Neuronal stem cell (in vitro differentiated cells): Measurements from ENCODE around the gene CTNNA3.

ENCODE experiments used
- DNase-seq: peaks from one replicate; pipeline ENCODE4 v3.0.0-alpha.2; 2013; ENCODE audit warnings: low spot score
- H2AFZ ChIP-seq: one replicate; pipeline ENCODE4 v1.6.1; 2013; ENCODE audit warnings: mild to moderate bottlenecking, low read length, inconsistent platforms
- H2AK5ac ChIP-seq: 2 replicates; pipeline ENCODE4 v1.6.1; 2013; ENCODE audit warnings: low read depth, mild to moderate bottlenecking, inconsistent platforms, low read length, moderate library complexity, mixed read lengths
- H2BK120ac ChIP-seq: 2 replicates; pipeline ENCODE4 v1.6.1; 2013; ENCODE audit warnings: low read depth, mild to moderate bottlenecking, inconsistent platforms, low read length, moderate library complexity, mixed read lengths
- H2BK12ac ChIP-seq: one replicate; pipeline ENCODE4 v1.6.1; 2013; ENCODE audit warnings: low read length, inconsistent platforms
- H2BK15ac ChIP-seq: 2 replicates; pipeline ENCODE4 v1.6.1; 2013; ENCODE audit warnings: mild to moderate bottlenecking, low read length, inconsistent platforms, mixed read lengths
- H2BK5ac ChIP-seq: one replicate; pipeline ENCODE4 v1.6.1; 2013; ENCODE audit warnings: inconsistent platforms, mild to moderate bottlenecking, low read length, moderate library complexity
- H3K14ac ChIP-seq: one replicate; pipeline ENCODE4 v1.6.1; 2013; ENCODE audit warnings: low read length, inconsistent platforms
- H3K18ac ChIP-seq: 2 replicates; pipeline ENCODE4 v1.6.1; 2013; ENCODE audit warnings: low read length, inconsistent platforms
- H3K23ac ChIP-seq: 2 replicates; pipeline ENCODE4 v1.6.1; 2013; ENCODE audit warnings: low read depth, mild to moderate bottlenecking, mixed read lengths, low read length, inconsistent platforms; ENCODE audit not compliant: poor library complexity
- H3K27ac ChIP-seq: replicated peaks from 3 replicates; pipeline ENCODE4 v1.5.1; 2013; ENCODE audit warnings: low read length, inconsistent platforms
- H3K27me3 ChIP-seq, 3 experiments: 2 replicates each; pipeline ENCODE4 v1.6.1; 2013; ENCODE audit warnings: low read length in 3 of 3, mild to moderate bottlenecking in 2 of 3, inconsistent platforms in 1 of 3, low read depth in 1 of 3, mixed read lengths in 1 of 3, moderate library complexity in 1 of 3; ENCODE audit not compliant: control insufficient read depth in 3 of 3, insufficient read depth in 3 of 3
- H3K36me3 ChIP-seq, 2 donors: replicated peaks in 1 of 2; 2 replicates each; pipeline ENCODE4 v1.6.1; 2013; ENCODE audit warnings: low read length in 2 of 2; ENCODE audit not compliant: control insufficient read depth in 2 of 2, insufficient read depth in 2 of 2
- H3K4ac ChIP-seq: 2 replicates; pipeline ENCODE4 v1.6.1; 2013; ENCODE audit warnings: inconsistent platforms, mild to moderate bottlenecking, low read length, moderate library complexity
- H3K4me1 ChIP-seq, 2 donors: 1 replicate in 1 of 2; 2 replicates in 1 of 2; pipeline ENCODE4 v1.6.1; 2013; ENCODE audit warnings: low read length in 2 of 2, low read depth in 1 of 2; ENCODE audit not compliant: control insufficient read depth in 2 of 2, insufficient read depth in 1 of 2
- H3K4me2 ChIP-seq: one replicate; pipeline ENCODE4 v1.6.1; 2013; ENCODE audit warnings: mild to moderate bottlenecking, low read length, inconsistent platforms; ENCODE audit not compliant: insufficient read depth, poor library complexity, severe bottlenecking
- H3K4me3 ChIP-seq, 2 donors: 2 replicates each; pipeline ENCODE4 v1.5.1; 2013; ENCODE audit warnings: low read length in 2 of 2, mild to moderate bottlenecking in 2 of 2, inconsistent platforms in 1 of 2, moderate library complexity in 1 of 2
- H3K79me1 ChIP-seq: one replicate; pipeline ENCODE4 v1.6.1; 2013; ENCODE audit warnings: low read depth, mild to moderate bottlenecking, inconsistent platforms, low read length, moderate library complexity
- H3K9ac ChIP-seq: one replicate; pipeline ENCODE4 v1.6.1; 2013; ENCODE audit warnings: mild to moderate bottlenecking, low read depth, low read length, inconsistent platforms; ENCODE audit not compliant: poor library complexity
- H3K9me3 ChIP-seq, 2 donors: replicated peaks in 1 of 2; 2 replicates each; pipeline versions ENCODE3 to v1.6.1; 2013; ENCODE audit warnings: low read length in 2 of 2, mild to moderate bottlenecking in 2 of 2, inconsistent platforms in 1 of 2, low read depth in 1 of 2, mixed read lengths in 1 of 2, moderate library complexity in 1 of 2; ENCODE audit not compliant: control insufficient read depth in 2 of 2, insufficient read depth in 1 of 2
- H4K8ac ChIP-seq: one replicate; pipeline ENCODE4 v1.6.1; 2013; ENCODE audit warnings: low read depth, mild to moderate bottlenecking, inconsistent platforms, low read length, moderate library complexity
- H4K91ac ChIP-seq: one replicate; pipeline ENCODE4 v1.6.1; 2013; ENCODE audit warnings: low read length, low read depth, mild to moderate bottlenecking, inconsistent platforms; ENCODE audit not compliant: poor library complexity
- WGBS, 2 donors: extraction: QIAGEN DNeasy Blood & Tissue Kit; methylation state at CpG; one replicate each; pipeline ENCODE4 v1.1.7; 2013; ENCODE audit warnings: missing lambda C conversion rate in 2 of 2, mixed read lengths in 1 of 2; ENCODE audit not compliant: insufficient read length in 2 of 2, insufficient replicate concordance in 1 of 2; ENCODE audit errors: extremely low coverage in 2 of 2; 5-methylcytosine and 5-hydroxymethylcytosine counted together

CTNNA3 gene

GRCh38 chr10:67587771-67588170, 108.2 kb downstream of the CTNNA3 start:
- H3K36me3 ChIP-seq, result no peaks in the 10 kb centered on the region
- H3K23ac ChIP-seq, result no peak overlapping the region
- no peak overlapping the region for H2AK5ac ChIP-seq
- no peak overlapping the region for H3K4me2 ChIP-seq
- DNase-seq, result no peak
- H2BK12ac ChIP-seq, result no peak overlapping the region
- H3K9ac ChIP-seq, result no peak overlapping the region
- H3K14ac ChIP-seq, result no peak overlapping the region
- H3K79me1 ChIP-seq, result no peaks in the 10 kb centered on the region
- H3K27me3 ChIP-seq, result no peaks in the 10 kb centered on the region
- no peak overlapping the region for H3K4me3 ChIP-seq
- no peaks in the 10 kb centered on the region for H3K4me1 ChIP-seq
- peaks cover 0 to 11% of the 10 kb centered on the region in 2 donors for H3K9me3 ChIP-seq
- no peak overlapping the region for H3K27ac ChIP-seq
- no peak overlapping the region for H2BK120ac ChIP-seq
- WGBS, 2 donors, result no CpG with 5 or more reads among the region's 2 CpGs
- no peak overlapping the region for H3K18ac ChIP-seq
- no peak overlapping the region for H4K91ac ChIP-seq
- no peak overlapping the region for H2AFZ ChIP-seq
- H3K4ac ChIP-seq, result no peak overlapping the region
- no peak overlapping the region for H4K8ac ChIP-seq
- no peak overlapping the region for H2BK15ac ChIP-seq
- H2BK5ac ChIP-seq, result no peak overlapping the region

GRCh38 chr10:67575532-67575931, 120.5 kb downstream of the CTNNA3 start:
- Histone ChIP-seq H4K91ac (no peak overlapping the region), H2AK5ac (no peak overlapping the region), H3K79me1 (no peaks in the 10 kb centered on the region), H3K27me3 (no peaks in the 10 kb centered on the region), H2BK12ac (no peak overlapping the region), H3K14ac (no peak overlapping the region), H2BK5ac (no peak overlapping the region), H3K4me2 (no peak overlapping the region), H3K4me1 (peaks cover 0 to 2% of the 10 kb centered on the region in 2 donors), H3K9ac (no peak overlapping the region), H3K4ac (no peak overlapping the region), H2BK120ac (no peak overlapping the region), H3K36me3 (no peaks in the 10 kb centered on the region), H3K4me3 (no peak overlapping the region), H2BK15ac (no peak overlapping the region), H3K23ac (no peak overlapping the region), H4K8ac (no peak overlapping the region), H3K27ac (no peak overlapping the region), H3K18ac (no peak overlapping the region), H3K9me3 (no peaks in the 10 kb centered on the region), H2AFZ (no peak overlapping the region)
- no CpG with 5 or more reads among the region's 1 CpG for WGBS, 2 donors
- DNase-seq, result no peak

GRCh38 chr10:67573484-67573883, 122.5 kb downstream of the CTNNA3 start:
- H3K4me3 ChIP-seq, result no peak overlapping the region
- no peak overlapping the region for H2AK5ac ChIP-seq
- no peak overlapping the region for H3K4ac ChIP-seq
- H4K8ac ChIP-seq, result no peak overlapping the region
- H3K9ac ChIP-seq, result no peak overlapping the region
- WGBS, 2 donors, result no CpG with 5 or more reads among the region's 1 CpG
- DNase-seq, result no peak
- H2BK12ac ChIP-seq, result no peak overlapping the region
- no peak overlapping the region for H3K27ac ChIP-seq
- no peak overlapping the region for H4K91ac ChIP-seq
- H3K27me3 ChIP-seq, result no peaks in the 10 kb centered on the region
- H3K14ac ChIP-seq, result no peak overlapping the region
- peaks cover 0 to 2% of the 10 kb centered on the region in 2 donors for H3K4me1 ChIP-seq
- no peak overlapping the region for H2BK120ac ChIP-seq
- no peak overlapping the region for H2BK5ac ChIP-seq
- no peak overlapping the region for H3K23ac ChIP-seq
- H3K9me3 ChIP-seq, result no peaks in the 10 kb centered on the region
- H2AFZ ChIP-seq, result no peak overlapping the region
- H3K36me3 ChIP-seq, result no peaks in the 10 kb centered on the region
- no peak overlapping the region for H3K4me2 ChIP-seq
- H3K18ac ChIP-seq, result no peak overlapping the region
- H2BK15ac ChIP-seq, result no peak overlapping the region
- no peaks in the 10 kb centered on the region for H3K79me1 ChIP-seq

DNA sequence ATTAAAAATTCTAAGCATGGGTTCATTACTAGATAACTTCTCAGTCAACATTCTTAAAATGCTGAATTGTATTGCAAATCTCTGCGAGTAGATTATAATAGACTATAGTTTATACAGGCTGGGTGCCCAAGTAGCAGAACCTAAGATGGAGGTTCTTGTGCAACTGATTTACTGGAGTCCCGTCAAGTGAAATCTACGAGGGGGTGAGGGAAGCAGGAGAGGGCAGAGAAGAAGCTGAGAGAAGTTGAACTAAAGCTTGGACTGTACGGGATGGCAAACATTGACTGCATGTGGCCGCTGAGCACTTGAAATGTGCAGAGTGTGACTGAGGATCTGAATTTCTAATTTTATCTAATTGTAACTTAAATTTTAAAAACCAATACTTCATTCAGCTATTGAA, 124.5 kb downstream of the CTNNA3 start:
- H3K27ac ChIP-seq, result no peak overlapping the region
- H2BK5ac ChIP-seq, result no peak overlapping the region
- no peak overlapping the region for H3K4me3 ChIP-seq
- no peak overlapping the region for H2AK5ac ChIP-seq
- no peaks in the 10 kb centered on the region for H3K9me3 ChIP-seq
- H3K9ac ChIP-seq, result no peak overlapping the region
- no peak overlapping the region for H3K23ac ChIP-seq
- DNase-seq, result no peak
- no peaks in the 10 kb centered on the region for H3K27me3 ChIP-seq
- no peak overlapping the region for H3K4ac ChIP-seq
- H2BK120ac ChIP-seq, result no peak overlapping the region
- no peak overlapping the region for H3K18ac ChIP-seq
- H3K79me1 ChIP-seq, result no peaks in the 10 kb centered on the region
- H3K4me2 ChIP-seq, result no peak overlapping the region
- no peak overlapping the region for H4K8ac ChIP-seq
- H4K91ac ChIP-seq, result no peak overlapping the region
- H3K14ac ChIP-seq, result no peak overlapping the region
- no peak overlapping the region for H2AFZ ChIP-seq
- H2BK12ac ChIP-seq, result no peak overlapping the region
- H3K4me1 ChIP-seq, result peaks cover 0 to 2% of the 10 kb centered on the region in 2 donors
- WGBS, 2 donors, result no CpG with 5 or more reads among the region's 5 CpGs
- H3K36me3 ChIP-seq, result no peaks in the 10 kb centered on the region
- no peak overlapping the region for H2BK15ac ChIP-seq
